ENCODE measurements around the gene CXCL5.
"Not testable (repeated sequence)": the region's sequence is repeated elsewhere in the genome, so short reads cannot be mapped to it uniquely, and the experiment has no call there.

The CXCL5 gene

GRCh38 chr4:74015126-74015780, 16.8 kb upstream of the CXCL5 start:
- no peak for DNase-seq (ENCODE audit: low spot score)

- no peak for DNase-seq (ENCODE audit: low spot score)
Measured at GRCh38 chr4:74014332-74014731, 15.9 kb upstream of the CXCL5 start.

- DNase-seq (ENCODE audit: low spot score), result no peak
Measured at GRCh38 chr4:74013264-74013663, 14.8 kb upstream of the CXCL5 start.

GRCh38 chr4:74012130-74012529, 13.7 kb upstream of the CXCL5 start:
- DNase-seq (ENCODE audit: low spot score), result no peak

- DNase-seq (ENCODE audit: low spot score), result no peak
Measured at GRCh38 chr4:74009307-74009706, 10.8 kb upstream of the CXCL5 start.

GRCh38 chr4:74006009-74006476, 7.6 kb upstream of the CXCL5 start:
- DNase-seq (ENCODE audit: low spot score), result no peak

- DNase-seq (ENCODE audit: low spot score), result no peak
Measured at GRCh38 chr4:74005528-74005927, 7.1 kb upstream of the CXCL5 start.

GRCh38 chr4:74004668-74005067, 6.2 kb upstream of the CXCL5 start:
- no peak for DNase-seq (ENCODE audit: low spot score)

- no peak for DNase-seq (ENCODE audit: low spot score)
Measured at GRCh38 chr4:74000301-74000700, 1.8 kb upstream of the CXCL5 start.

- no peak for DNase-seq (ENCODE audit: low spot score)
Measured at GRCh38 chr4:73992050-73992449, 6.4 kb downstream of the CXCL5 start.

GRCh38 chr4:73991742-73992000, 6.8 kb downstream of the CXCL5 start:
- DNase-seq (ENCODE audit: low spot score), result no peak

GRCh38 chr4:73990988-73991741, 7.3 kb downstream of the CXCL5 start:
- no peak for DNase-seq (ENCODE audit: low spot score)

GRCh38 chr4:73989928-73990327, 8.5 kb downstream of the CXCL5 start:
- DNase-seq (ENCODE audit: low spot score), result no peak

GRCh38 chr4:73989031-73989430, 9.4 kb downstream of the CXCL5 start:
- no peak for DNase-seq (ENCODE audit: low spot score)

- no peak for DNase-seq (ENCODE audit: low spot score)
Measured at GRCh38 chr4:73988061-73988460, 10.4 kb downstream of the CXCL5 start, which contains the start of gene PPBP. TSS of gene PPBP (minus strand) at chr4:73988190. CDS start at chr4:73988103, 87 bp downstream.

- DNase-seq (ENCODE audit: low spot score), result no peak
Measured at GRCh38 chr4:73985528-73985852, 13.0 kb downstream of the CXCL5 start.

- DNase-seq (ENCODE audit: low spot score), result no peak
Measured at GRCh38 chr4:73984736-73985527, 13.5 kb downstream of the CXCL5 start.

GRCh38 chr4:73981175-73981574, 17.3 kb downstream of the CXCL5 start:
- not testable (repeated sequence) for DNase-seq (ENCODE audit: low spot score)

- DNase-seq (ENCODE audit: low spot score), result no peak
Measured at GRCh38 chr4:73979407-73979957, 19.0 kb downstream of the CXCL5 start.

- DNase-seq (ENCODE audit: low spot score), result no peak
Measured at GRCh38 chr4:73978886-73979285, 19.6 kb downstream of the CXCL5 start.

GRCh38 chr4:73976716-73977115, 21.8 kb downstream of the CXCL5 start:
- DNase-seq (ENCODE audit: low spot score), result no peak

- no peak for DNase-seq (ENCODE audit: low spot score)
Measured at GRCh38 chr4:73976217-73976616, 22.3 kb downstream of the CXCL5 start.

- DNase-seq (ENCODE audit: low spot score), result no peak
Measured at GRCh38 chr4:73974352-73974751, 24.1 kb downstream of the CXCL5 start.
